ENCODE data around the gene NDUFB8.
"Not testable (repeated sequence)": the region's sequence is repeated elsewhere in the genome, so short reads cannot be mapped to it uniquely, and the experiment has no call there.

Gene NDUFB8

GRCh38 chr10:100529475-100530298, at the start of gene NDUFB8:
Gene NDUFB8, minus strand, starts transcription at chr10:100529871. Its CDS starts 20 bp downstream, at chr10:100529851.
- DNase-seq (ENCODE audit: low spot score): peak; percentile 85
- Mint-ChIP-seq H3K4me3 (peak within 1 kb of the TSS; percentile 88), H3K36me3 (ENCODE audit: low read depth) (peaks cover 34% of the 10 kb centered on the region), H3K27ac (peak within 1 kb of the TSS; percentile 93), H3K4me1 (ENCODE audit: low read depth) (peaks cover 28% of the 10 kb centered on the region), H3K9me3 (no peaks in the 10 kb centered on the region), H3K27me3 (ENCODE audit: low read depth) (no peaks in the 10 kb centered on the region)

DNA sequence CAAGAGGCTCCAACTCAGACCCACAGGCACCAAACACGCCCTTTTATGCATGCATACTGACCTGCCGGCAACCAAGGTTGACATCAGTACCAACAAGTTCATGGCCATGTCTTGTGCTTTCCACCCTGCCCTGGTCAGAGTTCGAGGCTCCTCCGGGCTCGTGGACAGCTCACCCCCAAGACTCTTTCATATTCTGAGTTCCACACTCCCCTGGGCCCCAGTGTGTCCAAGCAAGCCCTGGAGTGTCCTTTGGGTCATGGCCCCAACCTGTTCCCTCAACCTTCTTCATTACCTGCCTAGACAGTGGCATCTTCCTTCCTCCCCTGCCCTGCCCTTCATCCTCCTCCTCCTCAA, 46.6 kb upstream of the NDUFB8 start:
- Mint-ChIP-seq H3K4me1 (ENCODE audit: low read depth) (no peaks in the 10 kb centered on the region), H3K9me3 (no peaks in the 10 kb centered on the region), H3K27me3 (ENCODE audit: low read depth) (peaks cover 41% of the 10 kb centered on the region)

GRCh38 chr10:100575585-100576281, 46.1 kb upstream of the NDUFB8 start:
- Mint-ChIP-seq H3K36me3 (ENCODE audit: low read depth) (no peaks in the 10 kb centered on the region), H3K4me3 (no peak overlapping the region), H3K27me3 (ENCODE audit: low read depth) (peaks cover 41% of the 10 kb centered on the region), H3K4me1 (ENCODE audit: low read depth) (no peaks in the 10 kb centered on the region), H3K9me3 (no peaks in the 10 kb centered on the region), H3K27ac (no peak overlapping the region)
- DNase-seq (ENCODE audit: low spot score): no peak

More for the DNA sequence above, 46.6 kb upstream of the NDUFB8 start:
- no peak overlapping the region for H3K27ac Mint-ChIP-seq
- no peak overlapping the region for H3K4me3 Mint-ChIP-seq
- H3K36me3 Mint-ChIP-seq (ENCODE audit: low read depth): no peaks in the 10 kb centered on the region
- no peak for DNase-seq (ENCODE audit: low spot score)

DNA sequence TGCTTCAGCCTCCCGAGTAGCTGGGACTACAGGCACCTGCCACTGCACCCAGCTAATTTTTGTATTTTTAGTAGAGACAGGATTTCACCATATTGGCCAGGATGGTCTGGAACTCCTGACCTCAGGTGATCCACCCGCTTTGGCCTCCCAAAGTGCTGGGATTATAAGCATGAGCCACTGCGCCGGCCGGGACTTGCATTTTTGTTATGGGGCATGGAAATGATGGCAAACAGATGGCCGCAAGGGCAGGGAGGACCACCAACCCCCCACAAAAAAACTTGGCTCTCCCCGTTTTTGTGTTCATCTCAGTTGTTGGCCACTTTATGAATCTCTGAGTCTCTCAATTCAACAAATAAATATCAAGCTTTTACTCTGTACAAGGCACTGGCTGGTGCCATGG, 45.5 kb upstream of the NDUFB8 start:
- not testable (repeated sequence) for H3K36me3 Mint-ChIP-seq (ENCODE audit: low read depth); H3K27ac Mint-ChIP-seq; DNase-seq (ENCODE audit: low spot score); H3K9me3 Mint-ChIP-seq; H3K4me1 Mint-ChIP-seq (ENCODE audit: low read depth); H3K4me3 Mint-ChIP-seq
- peaks cover 41% of the 10 kb centered on the region for H3K27me3 Mint-ChIP-seq (ENCODE audit: low read depth)

DNA sequence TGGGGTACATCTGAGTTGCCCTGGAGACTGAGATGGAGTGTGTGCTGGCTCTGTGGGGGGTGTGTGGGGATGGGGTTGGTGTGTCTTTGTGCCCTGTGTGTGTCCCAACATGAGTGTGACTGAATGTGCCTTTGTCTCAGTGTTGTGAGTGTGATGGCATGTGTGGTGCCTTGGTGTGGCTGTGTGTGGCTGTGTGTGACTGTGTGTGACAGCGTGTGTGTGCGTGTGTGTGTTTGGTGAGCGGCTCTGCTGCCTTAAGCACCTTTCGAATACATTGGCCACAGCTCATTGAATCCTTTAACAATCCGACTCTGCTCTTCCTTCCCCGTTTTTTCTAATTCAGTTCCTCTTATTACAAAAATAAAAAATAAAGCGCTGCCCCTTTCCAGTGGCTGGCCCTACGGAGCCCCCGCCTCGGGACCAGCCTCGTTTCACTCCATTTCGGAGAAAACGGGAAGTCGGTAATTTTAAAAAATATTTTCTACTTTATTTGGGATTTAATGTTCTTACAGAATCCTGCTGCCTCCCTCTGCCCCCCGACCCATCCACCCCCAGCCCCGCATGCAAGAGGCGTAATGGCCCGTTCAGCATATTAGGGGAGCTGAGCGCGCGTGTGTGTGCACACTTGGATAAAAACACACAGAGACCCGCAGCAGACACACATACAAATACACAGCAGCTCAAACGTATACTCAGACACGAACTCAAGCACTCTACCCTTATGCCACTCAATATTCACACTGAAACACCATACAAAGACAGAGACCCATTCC, 41.6 kb upstream of the NDUFB8 start:
- Mint-ChIP-seq H3K27me3 (ENCODE audit: low read depth) (peaks cover 35% of the 10 kb centered on the region), H3K4me1 (ENCODE audit: low read depth) (no peaks in the 10 kb centered on the region), H3K9me3 (no peaks in the 10 kb centered on the region), H3K4me3 (no peak overlapping the region), H3K36me3 (ENCODE audit: low read depth) (no peaks in the 10 kb centered on the region), H3K27ac (no peak overlapping the region)
- no peak for DNase-seq (ENCODE audit: low spot score)

DNA sequence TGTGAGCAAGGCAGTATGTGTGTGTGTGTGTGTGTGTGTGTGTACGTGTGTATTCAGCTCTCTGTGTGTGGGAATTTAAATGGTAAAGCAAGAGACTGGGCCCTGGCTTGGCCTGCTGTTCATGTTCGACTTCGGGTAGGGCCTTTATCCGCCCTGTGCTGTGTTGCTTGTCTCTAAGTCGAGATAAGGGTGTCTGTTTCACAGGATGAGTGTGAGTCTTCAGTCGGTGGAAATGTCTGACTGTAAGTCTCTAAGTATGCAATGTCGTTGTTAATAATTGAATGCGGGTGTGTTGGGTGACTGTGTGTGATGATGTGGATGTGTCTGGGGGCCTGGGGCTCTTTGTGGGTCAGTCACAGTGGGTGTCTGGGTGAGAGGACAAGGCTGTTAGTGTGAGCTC, 40.8 kb upstream of the NDUFB8 start:
- H3K4me3 Mint-ChIP-seq: no peak overlapping the region
- H3K27ac Mint-ChIP-seq: no peak overlapping the region
- H3K9me3 Mint-ChIP-seq: no peaks in the 10 kb centered on the region
- H3K36me3 Mint-ChIP-seq (ENCODE audit: low read depth): no peaks in the 10 kb centered on the region
- DNase-seq (ENCODE audit: low spot score): no peak
- peaks cover 32% of the 10 kb centered on the region for H3K27me3 Mint-ChIP-seq (ENCODE audit: low read depth)
- no peaks in the 10 kb centered on the region for H3K4me1 Mint-ChIP-seq (ENCODE audit: low read depth)

DNA sequence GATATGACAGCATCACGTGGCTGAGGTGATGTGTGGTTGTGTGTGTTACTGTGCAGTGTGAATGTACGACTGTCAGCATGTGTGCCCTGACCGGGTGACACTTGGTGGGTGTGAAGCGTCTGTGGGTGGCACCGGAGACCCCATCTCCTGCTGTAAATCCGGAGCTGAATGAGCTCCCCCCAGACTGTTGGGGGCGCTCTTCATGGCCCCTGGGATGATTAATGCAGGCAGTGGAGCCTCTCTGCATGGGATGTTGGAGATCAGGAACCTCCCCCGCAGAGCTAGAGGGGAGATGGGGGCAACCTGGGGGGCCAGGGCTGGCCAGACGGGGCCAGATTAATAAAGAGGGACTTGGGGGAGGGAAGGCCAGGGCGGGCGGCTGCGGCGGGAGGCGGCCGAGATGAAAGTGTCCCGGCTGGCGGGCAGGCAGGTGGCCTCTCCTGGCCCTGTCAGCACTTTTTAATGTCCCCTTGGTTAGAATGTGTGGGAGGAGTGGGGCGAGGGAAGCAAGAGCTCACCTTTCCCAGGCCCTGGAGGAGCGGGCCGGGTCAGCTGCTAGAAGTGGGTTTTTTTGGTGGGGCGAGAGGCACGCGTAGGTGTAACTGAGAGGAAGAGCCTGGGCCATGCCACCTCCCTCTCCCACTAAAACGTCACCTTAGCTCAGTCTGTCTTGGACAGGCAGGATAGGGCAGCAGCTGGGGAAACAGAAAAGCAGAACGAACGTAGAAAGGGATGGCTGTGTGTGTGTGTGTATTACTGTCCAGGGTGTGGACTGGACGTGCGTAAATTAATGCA, 40.2 kb upstream of the NDUFB8 start:
- Mint-ChIP-seq H3K4me1 (ENCODE audit: low read depth) (peaks cover under 1% of the 10 kb centered on the region), H3K36me3 (ENCODE audit: low read depth) (no peaks in the 10 kb centered on the region), H3K27me3 (ENCODE audit: low read depth) (peaks cover 32% of the 10 kb centered on the region), H3K9me3 (no peaks in the 10 kb centered on the region), H3K27ac (no peak overlapping the region), H3K4me3 (no peak overlapping the region)
- DNase-seq (ENCODE audit: low spot score): no peak

- Mint-ChIP-seq H3K27me3 (ENCODE audit: low read depth) (peaks cover 35% of the 10 kb centered on the region), H3K36me3 (ENCODE audit: low read depth) (no peaks in the 10 kb centered on the region), H3K4me3 (no peak overlapping the region), H3K4me1 (ENCODE audit: low read depth) (peaks cover 4% of the 10 kb centered on the region), H3K27ac (no peak overlapping the region), H3K9me3 (no peaks in the 10 kb centered on the region)
- no peak for DNase-seq (ENCODE audit: low spot score)
These were observed 39.2 kb upstream of the NDUFB8 start for GRCh38 chr10:100568912-100569311.

DNA sequence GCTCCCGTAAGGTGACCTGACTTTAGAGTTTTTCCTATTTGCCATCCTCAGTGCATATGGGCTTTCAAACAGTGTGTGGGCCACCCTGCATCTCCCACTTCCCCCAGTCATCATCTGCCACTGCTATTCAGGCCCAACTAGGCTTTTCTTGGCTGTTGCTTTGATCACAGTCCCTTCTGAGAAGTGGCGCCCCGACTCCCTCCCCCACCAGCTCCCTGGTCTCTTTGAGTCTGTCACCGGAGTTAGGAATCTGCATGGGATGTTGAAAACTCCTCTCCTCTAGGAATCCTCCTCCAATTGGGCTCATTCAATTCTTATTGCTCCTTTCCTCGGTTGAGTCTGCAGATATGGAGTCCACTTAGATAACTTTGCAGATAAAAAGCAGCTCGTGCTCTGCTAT, 38.2 kb upstream of the NDUFB8 start:
- DNase-seq (ENCODE audit: low spot score): no peak
- Mint-ChIP-seq H3K27ac (no peak overlapping the region), H3K4me3 (no peak overlapping the region), H3K9me3 (no peaks in the 10 kb centered on the region), H3K27me3 (ENCODE audit: low read depth) (peaks cover 39% of the 10 kb centered on the region), H3K36me3 (ENCODE audit: low read depth) (no peaks in the 10 kb centered on the region), H3K4me1 (ENCODE audit: low read depth) (peaks cover 7% of the 10 kb centered on the region)

GRCh38 chr10:100567249-100567648, 37.6 kb upstream of the NDUFB8 start:
- peaks cover 8% of the 10 kb centered on the region for H3K4me1 Mint-ChIP-seq (ENCODE audit: low read depth)
- H3K36me3 Mint-ChIP-seq (ENCODE audit: low read depth): no peaks in the 10 kb centered on the region
- no peak for DNase-seq (ENCODE audit: low spot score)
- H3K4me3 Mint-ChIP-seq: no peak overlapping the region
- peaks cover 38% of the 10 kb centered on the region for H3K27me3 Mint-ChIP-seq (ENCODE audit: low read depth)
- no peak overlapping the region for H3K27ac Mint-ChIP-seq
- no peaks in the 10 kb centered on the region for H3K9me3 Mint-ChIP-seq

DNA sequence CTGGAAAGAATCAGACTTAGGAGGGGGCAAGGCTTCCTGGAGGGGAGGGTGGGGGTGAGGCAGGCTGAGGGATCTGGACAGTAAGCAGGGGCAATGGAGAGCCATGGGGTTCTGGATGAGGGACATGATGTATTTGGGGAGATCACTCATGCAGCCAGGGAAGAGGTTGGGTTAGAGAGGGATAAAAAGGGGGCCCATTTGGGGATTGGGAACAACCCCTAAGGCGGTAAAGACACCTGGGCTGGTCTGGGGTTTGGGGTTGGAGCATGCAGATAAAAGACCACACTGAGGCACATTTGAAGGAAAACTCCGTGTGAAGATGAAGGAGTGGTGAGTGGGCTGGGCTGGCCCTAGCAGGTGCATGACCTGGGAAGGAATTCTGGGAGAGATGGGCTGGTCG, 36.9 kb upstream of the NDUFB8 start:
- no peak overlapping the region for H3K27ac Mint-ChIP-seq
- H3K36me3 Mint-ChIP-seq (ENCODE audit: low read depth): no peaks in the 10 kb centered on the region
- no peaks in the 10 kb centered on the region for H3K9me3 Mint-ChIP-seq
- H3K27me3 Mint-ChIP-seq (ENCODE audit: low read depth): peaks cover 38% of the 10 kb centered on the region
- H3K4me1 Mint-ChIP-seq (ENCODE audit: low read depth): peaks cover 9% of the 10 kb centered on the region
- H3K4me3 Mint-ChIP-seq: no peak overlapping the region
- no peak for DNase-seq (ENCODE audit: low spot score)

DNA sequence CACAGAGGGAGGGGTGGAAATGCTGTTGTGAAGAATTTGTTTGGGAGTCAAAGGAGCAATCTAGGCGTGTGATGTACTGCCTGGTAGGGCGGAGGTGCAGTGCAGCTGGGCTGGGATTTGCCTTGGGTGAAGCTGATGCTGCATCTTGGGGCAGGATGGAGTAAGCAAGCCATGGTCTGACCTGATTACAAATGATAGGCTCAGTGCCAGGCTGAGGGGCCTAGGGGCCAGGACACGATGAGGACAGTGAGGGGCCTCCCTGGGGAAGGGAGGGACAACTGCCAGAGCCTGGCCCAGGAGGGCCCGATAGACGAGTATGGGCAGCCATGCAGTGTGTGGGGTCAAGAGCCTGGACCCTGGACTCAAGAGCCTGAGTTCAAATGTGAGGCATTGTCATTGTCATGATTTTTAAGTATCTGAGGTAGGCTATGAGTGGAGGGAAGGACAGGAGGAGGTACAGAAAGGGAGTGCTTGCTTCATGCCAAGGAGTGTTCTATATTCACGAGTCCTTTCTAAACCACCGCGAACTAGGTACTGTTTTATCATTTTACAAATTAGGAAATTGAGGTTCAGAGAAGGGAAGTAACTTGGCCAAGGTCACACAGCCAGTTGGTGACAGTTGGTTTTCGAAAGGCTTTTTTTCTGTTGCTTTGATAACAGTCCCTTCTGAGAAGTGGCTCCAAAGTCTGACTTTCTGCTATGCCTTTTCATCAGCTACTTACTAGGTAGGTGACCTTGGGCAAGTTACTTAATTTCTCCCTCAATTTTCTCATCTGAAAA, 35.7 kb upstream of the NDUFB8 start:
- no peaks in the 10 kb centered on the region for H3K9me3 Mint-ChIP-seq
- peaks cover 38% of the 10 kb centered on the region for H3K27me3 Mint-ChIP-seq (ENCODE audit: low read depth)
- peaks cover 2% of the 10 kb centered on the region for H3K36me3 Mint-ChIP-seq (ENCODE audit: low read depth)
- peaks cover 11% of the 10 kb centered on the region for H3K4me1 Mint-ChIP-seq (ENCODE audit: low read depth)
- no peak overlapping the region for H3K4me3 Mint-ChIP-seq
- no peak overlapping the region for H3K27ac Mint-ChIP-seq
- no peak for DNase-seq (ENCODE audit: low spot score)
